GM21526 (cell line): ENCODE measurements around the gene PNRC1.
"Not testable (repeated sequence)": the region's sequence is repeated elsewhere in the genome, so short reads cannot be mapped to it uniquely, and the experiment has no call there.

Experiments used
- ATAC-seq: cut with Tn5 transposase; IDR thresholded peaks from one replicate; pipeline ENCODE4 v1.9.1; 2021; ENCODE audit warnings: moderate library complexity; ENCODE audit not compliant: unreplicated experiment, low FRiP score

The PNRC1 gene

GRCh38 chr6:89058627-89059026, 21.9 kb upstream of the PNRC1 start:
- ATAC-seq = no peak

GRCh38 chr6:89059227-89059626, 21.3 kb upstream of the PNRC1 start:
- ATAC-seq = no peak

- ATAC-seq = no peak
These were observed 16.7 kb upstream of the PNRC1 start for GRCh38 chr6:89063881-89064280.

- not testable (repeated sequence) for ATAC-seq
These were observed 15.6 kb upstream of the PNRC1 start for GRCh38 chr6:89064931-89065330.

- ATAC-seq = not testable (repeated sequence)
These were observed 14.4 kb upstream of the PNRC1 start for GRCh38 chr6:89066121-89066520.

GRCh38 chr6:89066940-89067646, 13.5 kb upstream of the PNRC1 start:
- no peak for ATAC-seq

GRCh38 chr6:89067796-89068195, 12.8 kb upstream of the PNRC1 start:
- ATAC-seq = no peak

GRCh38 chr6:89068695-89069094, 11.9 kb upstream of the PNRC1 start:
- no peak for ATAC-seq

- ATAC-seq = no peak
These were observed 10.9 kb upstream of the PNRC1 start for GRCh38 chr6:89069536-89070163.

GRCh38 chr6:89071036-89071435, 9.5 kb upstream of the PNRC1 start:
- ATAC-seq = no peak

GRCh38 chr6:89073014-89073620, 7.4 kb upstream of the PNRC1 start:
- no peak for ATAC-seq

- ATAC-seq = no peak
These were observed 6.7 kb upstream of the PNRC1 start for GRCh38 chr6:89073840-89074239.

- no peak for ATAC-seq
These were observed 878 bp upstream of the PNRC1 start for GRCh38 chr6:89079511-89080234.

GRCh38 chr6:89081129-89081422, 525 bp downstream of the PNRC1 start:
- ATAC-seq = peak; percentile 14

GRCh38 chr6:89081423-89082322, 1.1 kb downstream of the PNRC1 start:
- peak; percentile 50 for ATAC-seq

GRCh38 chr6:89082486-89082891, 1.9 kb downstream of the PNRC1 start:
- ATAC-seq = no peak

- ATAC-seq = no peak
These were observed 4.0 kb downstream of the PNRC1 start for GRCh38 chr6:89084542-89084941.

- no peak for ATAC-seq
These were observed 4.4 kb downstream of the PNRC1 start for GRCh38 chr6:89084954-89085353.

- ATAC-seq = no peak
These were observed 5.1 kb downstream of the PNRC1 start for GRCh38 chr6:89085409-89086205.

GRCh38 chr6:89087881-89088280, 7.3 kb downstream of the PNRC1 start:
- ATAC-seq = no peak
